Stimulated activated CD8-positive, alpha-beta memory T cell treated with anti-CD3 and anti-CD28 coated beads, Interleukin-15, amount 100 ng/mL, for 4 hours (primary cell): ENCODE measurements around the gene LIMA1.
"Not testable (repeated sequence)": the region's sequence is repeated elsewhere in the genome, so short reads cannot be mapped to it uniquely, and the experiment has no call there.

Experiments used
- DNase-seq, 2 donors: peaks; one replicate each; pipeline ENCODE4 v3.0.0-alpha.2; 2020; ENCODE audit warnings: low read depth in 2 of 2

LIMA1 gene

DNA sequence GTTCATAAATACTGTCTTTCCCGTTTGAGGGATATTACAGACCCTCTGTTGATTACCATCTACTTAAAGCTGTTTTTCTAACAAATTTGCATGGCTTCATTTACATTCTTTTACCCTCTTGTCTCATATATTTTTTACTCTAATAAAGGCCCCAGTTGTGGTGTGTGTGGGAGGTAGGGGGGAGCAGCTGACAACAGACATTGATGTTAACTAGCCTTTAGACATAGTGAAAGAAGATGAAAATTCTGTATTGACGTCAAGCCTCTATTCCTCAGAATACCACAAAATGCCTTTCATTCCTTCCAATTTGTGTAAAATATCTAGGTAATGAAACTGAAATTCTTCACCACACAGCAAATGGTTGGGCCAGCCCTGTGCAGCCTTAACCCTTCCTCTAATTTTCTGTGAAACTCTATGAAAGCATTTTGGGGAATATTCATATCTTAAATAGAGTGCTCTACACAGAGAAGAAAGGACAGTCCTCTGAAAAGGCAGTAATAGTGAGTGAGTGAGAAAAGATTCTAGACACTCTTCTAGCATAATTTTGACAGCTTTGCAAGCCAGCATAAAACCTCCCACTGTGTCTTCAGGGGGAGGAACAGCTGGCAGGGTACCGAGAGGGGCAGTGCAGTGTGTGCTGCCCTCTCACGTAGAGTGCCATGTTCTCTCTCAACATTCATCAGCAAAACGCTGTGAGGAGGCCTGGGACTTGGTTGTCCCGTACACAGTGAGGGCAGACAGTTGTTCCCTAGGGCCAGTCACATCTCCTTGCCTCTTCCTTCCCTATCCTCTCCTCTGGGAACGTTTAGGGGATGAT, 96.0 kb downstream of the LIMA1 start:
- DNase-seq: no peak

DNA sequence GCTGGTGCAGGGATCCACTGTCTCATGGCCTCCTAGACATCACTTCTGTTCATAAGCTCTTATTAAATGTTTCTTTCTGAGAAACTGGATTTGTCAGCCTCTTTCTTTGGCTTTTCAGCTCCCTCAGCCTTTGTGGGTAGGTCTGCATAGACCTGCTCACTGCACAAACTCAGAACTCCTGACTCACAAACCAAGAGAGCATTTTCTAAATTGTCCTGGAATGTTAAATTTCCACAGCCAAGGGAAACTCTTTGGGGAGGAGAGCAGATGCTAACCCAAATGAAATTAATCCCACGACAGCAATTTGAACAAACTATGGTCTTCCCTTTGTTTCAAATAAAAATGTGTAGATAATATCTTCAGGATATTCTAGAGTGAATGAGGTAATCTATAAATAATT, 96.6 kb downstream of the LIMA1 start:
- no peak for DNase-seq

DNA sequence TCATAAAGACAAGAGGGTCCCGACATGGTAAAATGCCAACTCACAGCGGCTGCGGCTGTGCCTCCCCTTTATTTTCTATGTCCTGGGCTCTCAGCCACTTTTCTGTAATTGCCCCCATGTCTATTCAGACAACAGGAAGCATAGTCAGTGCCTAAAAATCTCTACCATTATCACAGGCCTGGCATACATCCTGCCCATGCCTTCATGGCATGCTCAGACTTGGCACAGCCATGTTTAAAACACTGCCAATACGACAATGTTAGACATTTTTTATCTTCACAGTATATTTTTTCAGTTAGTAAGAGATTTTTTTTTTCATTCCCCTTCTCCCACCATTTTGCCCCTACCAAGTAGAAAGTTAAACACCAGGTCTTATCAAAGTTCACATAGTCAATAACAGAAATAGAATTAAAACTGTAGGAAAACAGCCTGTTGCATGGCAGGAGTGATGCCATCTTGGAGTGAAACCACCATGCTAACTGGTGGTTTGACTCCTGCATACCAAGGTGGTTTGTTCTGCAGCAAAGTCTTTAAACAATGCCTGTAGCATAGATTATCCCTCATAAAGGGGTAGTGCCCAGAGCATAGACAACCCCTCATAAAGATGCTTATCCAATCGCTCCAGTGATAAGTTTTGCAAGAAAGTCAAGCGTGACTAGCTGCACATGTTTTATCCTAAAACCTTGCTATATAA, 97.2 kb downstream of the LIMA1 start:
- no peak for DNase-seq

DNA sequence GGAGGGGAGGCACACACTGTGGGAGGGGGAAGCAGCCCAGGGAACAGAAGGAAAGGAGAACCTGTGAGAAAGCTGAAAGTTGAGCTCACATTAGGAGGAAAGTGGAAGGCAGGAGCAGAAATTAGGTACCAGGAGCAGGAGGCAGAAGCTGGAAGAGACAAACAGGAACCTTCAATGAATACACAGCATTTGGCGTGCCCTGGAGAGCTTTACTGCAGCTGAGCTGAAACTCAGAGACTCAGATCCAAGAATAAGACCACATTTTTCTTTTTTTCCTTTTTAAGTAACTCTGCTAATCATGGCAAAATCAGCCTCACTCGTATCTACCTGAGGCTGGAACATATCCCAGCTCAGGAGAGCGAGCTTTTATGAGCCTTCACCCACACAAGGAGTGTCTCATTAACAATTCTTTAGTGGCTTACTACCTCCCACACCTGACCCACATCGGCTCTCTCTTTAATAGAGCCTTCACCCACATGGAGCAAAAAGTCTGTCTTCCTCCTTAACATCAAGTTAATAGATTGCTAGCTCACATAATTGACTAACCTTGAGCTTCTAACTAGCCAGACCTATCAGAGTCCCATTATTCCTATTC, 97.9 kb downstream of the LIMA1 start:
- no peak for DNase-seq

DNA sequence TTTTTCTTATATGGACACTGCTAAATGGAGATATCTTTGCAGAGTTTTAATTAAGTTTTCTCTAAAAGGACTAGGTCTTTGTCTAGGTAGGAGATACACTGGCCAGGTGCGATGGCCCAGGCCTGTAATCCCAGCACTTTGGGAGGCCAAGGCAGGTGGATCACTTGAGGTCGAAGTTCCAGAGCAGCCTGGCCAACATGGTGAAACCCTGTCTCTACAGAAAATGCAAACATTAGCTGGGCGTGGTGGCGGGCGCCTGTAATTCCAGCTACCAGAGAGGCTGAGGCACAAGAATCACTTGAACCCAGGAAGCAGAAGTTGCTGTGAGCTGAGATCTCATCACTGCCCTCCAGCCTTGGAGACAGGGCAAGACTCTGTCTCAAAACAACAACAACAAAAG, 99.1 kb downstream of the LIMA1 start:
- no peak for DNase-seq

DNA sequence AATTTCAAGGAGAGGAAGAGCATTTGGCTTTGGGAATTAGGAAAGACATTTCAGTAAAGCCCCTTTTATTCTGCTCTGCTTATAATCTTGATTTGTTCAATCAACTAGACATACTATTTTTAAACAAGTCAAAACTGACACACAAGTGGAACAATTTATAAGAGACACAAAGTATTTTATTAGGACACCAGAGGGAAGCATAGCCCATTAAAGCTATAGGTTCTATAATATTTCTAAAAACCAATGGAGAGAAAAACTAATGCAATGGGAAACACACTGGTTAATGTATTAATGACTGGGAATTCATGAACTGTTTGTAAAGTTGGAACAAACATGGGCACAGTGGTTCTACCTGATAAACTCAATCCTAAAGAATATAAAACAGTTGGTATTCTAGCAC, 100.9 kb downstream of the LIMA1 start:
- DNase-seq: no peak

DNA sequence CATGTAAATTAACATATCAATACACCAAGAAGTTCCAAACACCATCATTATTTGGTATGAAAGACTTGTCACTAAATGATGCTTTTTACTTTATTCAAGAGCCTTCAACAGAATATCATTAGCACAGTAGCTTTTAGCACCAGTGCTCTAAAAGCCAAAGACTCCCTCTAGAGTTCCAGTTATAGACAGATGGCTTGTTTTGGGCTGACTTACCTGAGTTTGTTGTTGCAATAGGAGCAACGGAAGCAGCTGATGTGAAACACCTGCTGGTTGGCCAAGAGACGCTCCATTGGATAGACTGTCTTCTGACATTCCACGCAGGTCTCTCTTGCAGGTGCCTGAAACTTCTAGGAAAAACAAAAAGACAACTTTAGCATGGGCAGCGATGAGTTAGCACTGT, 101.6 kb downstream of the LIMA1 start:
- no peak for DNase-seq

DNA sequence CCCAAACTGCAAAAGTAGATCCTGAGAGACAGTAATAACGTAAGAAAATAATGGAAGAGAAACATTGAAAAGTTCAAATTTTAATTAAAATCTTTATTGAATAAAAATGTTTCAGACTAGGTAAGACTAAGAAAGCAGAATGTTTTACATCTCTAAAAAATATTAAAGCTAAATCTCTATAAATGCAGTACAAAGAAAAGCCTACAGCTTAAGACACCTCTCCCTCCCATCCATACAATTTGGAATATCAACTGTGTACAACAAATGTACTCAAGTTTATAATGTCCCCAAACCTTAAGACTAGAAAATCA, 107.6 kb downstream of the LIMA1 start:
- no peak for DNase-seq

DNA sequence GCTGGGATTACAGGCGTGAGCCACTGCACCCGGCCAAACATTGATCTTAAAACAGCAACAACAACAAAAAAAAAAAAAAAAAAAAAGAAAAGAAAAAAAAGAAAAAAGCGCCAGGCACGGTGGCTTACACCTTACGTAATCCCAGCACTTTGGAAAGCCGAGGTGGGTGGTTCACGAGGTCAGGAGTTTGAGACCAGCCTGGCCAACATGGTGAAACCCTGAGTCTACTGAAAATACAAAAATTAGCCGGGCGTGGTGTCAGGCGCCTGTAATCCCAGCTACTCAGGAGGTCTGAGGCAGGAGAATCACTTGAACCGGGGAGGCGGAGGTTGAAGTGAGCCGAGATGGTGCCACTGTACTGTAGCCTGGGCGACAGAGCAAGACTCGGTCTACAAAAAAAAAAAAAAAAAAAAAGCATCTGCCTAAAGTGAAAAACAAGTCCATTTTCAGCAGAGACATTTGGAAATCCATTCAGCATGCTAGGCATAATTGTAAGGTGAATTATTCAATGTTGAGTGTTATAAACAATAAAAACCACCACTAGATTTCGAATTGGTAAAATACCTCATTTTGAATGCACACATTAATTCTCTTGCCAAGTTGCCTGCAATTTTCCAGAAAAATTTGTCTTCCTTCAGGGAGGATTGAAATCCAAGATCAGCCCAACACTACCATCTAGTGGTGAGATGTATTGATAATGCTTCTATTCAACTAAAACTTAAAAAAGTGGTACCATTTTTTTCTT, 108.2 kb downstream of the LIMA1 start:
- DNase-seq: no peak

DNA sequence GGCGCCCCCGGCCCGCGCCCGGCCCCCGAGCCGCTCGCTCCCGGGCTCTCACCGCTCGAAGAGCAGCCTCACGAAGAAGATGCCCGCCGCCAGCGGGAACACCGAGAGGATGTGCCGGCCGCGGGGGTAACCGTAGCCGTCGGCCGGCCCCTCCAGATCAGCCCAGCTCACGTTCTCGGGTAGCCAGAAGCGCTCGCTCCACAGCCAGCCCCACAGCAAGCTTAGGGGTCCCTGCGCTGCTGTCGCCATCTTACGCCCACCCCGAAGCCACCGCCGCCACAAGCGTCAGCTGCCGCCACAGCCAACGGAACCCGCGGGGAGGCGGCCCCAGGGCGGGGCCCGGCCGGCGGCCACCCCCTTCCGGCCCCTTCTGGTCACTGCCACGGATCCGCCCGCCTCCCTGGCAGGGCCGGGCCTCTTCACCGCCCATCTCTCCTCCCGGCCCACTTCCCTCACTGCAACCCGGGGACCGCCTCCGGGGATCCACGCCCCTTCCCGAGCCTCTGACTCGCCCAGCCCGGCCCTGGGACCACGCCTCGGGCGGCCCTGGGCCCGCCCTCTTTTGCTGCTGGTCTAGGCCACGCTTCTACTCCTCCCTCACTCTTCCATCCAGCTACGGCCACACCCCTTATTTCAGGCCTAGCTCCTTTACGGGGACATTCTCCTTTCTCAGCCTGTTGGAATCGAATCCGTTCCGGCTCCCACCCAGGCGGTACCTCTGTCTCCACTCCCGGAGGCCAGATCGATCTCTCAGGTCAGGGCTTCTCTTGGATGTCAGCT, 116.1 kb downstream of the LIMA1 start, which contains the start of gene CERS5:
Gene CERS5 (minus strand): TSS at position 321 of the 780 bp plus-strand sequence. CDS start 72 bp downstream, at position 249.
- DNase-seq: peak; percentile 90 to 92

DNA sequence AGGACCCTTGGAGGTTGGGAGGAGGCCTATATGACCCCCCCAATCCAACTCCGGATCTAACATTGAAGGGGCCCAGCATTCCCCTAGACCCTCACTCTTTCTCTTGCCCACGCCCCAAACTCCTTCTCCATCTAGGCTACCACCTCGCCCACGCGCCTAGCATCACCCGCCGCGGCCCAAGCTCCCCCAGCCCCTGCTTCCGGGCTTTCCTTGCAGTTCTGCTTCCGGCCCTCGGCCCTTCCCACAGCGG, 116.6 kb downstream of the LIMA1 start:
- peak in 1 of 2 donors; percentile 21 for DNase-seq

DNA sequence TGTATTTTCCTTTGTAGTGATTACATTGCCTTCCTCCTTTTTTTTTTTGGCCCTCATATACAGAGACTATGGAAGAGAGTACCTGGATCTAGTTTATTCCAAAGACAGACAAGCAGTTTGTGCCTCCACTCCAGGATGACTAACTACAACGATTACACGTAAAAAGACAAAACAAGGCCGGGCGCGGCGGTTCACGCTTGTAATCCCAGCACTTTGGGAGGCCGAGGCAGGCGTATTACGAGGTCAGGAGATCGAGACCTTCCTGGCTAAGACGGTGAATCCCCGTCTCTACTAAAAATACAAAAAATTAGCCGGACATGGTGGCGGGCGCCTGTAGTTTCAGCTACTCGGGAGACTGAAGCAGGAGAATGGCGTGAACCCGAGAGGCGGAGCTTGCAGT, 118.4 kb downstream of the LIMA1 start:
- DNase-seq: no peak

DNA sequence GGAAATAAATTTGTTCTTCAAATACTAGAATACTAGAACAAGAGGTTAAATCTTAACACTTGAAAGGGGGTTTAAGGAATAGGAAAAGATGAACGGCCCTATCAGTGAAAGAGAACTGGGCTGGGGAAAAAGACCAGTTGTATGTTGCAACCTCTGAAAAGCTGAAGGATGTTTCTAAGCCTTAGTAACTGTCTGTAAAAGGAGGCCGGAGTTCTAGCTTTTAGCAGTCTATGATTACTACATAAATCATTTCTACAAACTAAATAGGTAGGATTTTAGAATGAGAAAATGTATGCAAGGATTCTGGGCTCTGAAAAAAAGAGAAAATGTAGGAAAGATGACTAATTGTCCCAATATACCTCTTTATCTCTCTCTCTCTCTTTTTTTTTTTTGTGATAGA, 121.1 kb downstream of the LIMA1 start:
- DNase-seq: no peak

DNA sequence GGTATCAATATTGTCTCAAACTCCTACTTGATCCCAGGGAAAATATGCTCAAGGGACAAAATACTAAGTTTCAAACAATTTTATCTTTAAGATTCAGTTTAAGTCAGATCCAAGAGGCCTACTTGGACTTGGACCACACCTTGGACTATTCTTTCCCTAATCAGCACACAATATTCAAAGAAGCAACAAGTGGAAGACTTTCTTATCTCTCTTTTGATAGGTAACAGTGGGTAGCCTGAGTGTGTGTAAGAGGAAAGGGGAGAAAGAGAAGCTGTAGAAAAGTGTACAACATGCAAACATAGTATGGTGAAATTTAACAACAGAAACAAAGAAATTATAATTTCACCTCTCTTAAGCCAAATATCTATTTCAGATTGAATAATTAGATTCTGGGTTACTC, 122.7 kb downstream of the LIMA1 start:
- DNase-seq: no peak

DNA sequence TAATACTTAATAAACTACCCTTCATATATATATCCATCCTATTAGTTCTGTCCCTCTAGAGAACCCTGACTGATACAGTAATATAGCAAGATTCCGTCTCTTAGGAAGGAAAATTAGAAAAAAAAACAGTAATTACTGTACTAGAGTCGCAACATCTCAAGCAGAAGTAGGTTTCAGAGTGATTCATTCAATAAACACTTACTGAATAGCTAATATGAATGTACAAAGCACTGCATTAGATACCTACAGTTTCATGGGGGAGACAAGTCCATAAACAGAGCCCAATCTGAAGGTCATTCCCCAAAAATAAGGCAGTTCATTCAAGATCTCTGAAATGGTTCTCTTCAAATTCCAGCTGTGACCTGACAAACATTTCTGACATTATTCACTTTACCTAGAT, 126.1 kb downstream of the LIMA1 start:
- no peak for DNase-seq

DNA sequence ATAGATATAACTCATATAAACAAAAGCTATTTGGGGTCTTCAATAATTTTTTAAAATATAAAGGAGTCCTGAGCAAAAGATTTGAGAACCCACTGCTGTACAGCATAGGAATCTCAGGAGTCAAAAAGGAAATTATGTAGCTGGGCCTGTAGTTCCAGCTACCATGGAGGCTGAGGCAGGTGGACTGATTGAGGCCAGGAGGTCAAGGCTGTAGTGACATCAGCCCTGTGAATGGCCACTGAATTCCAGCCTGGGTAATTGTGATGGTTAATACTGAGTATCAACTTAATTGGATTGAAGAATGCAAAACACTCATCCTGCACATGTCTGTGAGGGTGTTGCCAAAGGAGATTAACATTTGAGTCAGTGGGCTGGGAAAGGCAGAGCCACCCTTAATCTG, 126.7 kb downstream of the LIMA1 start:
- no peak for DNase-seq

DNA sequence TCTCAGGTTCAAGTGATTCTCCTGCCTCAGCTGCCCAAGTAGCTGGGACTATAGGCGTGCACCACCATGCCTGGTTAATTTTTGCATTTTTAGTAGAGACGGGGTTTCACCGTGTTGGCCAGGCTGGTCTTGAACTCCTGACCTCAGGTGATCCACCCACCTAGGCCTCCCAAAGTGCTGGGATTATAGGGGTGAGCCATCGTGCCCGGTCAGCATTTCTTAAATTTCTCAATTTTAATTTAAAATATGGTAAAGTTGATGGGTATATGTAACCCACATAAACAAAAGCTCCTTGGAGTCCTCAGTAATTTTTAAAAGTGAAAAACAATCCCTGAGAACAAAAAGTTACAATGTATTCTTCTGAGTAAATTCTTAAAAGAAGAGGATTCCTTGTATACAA, 128.4 kb downstream of the LIMA1 start:
- DNase-seq: not testable (repeated sequence)

DNA sequence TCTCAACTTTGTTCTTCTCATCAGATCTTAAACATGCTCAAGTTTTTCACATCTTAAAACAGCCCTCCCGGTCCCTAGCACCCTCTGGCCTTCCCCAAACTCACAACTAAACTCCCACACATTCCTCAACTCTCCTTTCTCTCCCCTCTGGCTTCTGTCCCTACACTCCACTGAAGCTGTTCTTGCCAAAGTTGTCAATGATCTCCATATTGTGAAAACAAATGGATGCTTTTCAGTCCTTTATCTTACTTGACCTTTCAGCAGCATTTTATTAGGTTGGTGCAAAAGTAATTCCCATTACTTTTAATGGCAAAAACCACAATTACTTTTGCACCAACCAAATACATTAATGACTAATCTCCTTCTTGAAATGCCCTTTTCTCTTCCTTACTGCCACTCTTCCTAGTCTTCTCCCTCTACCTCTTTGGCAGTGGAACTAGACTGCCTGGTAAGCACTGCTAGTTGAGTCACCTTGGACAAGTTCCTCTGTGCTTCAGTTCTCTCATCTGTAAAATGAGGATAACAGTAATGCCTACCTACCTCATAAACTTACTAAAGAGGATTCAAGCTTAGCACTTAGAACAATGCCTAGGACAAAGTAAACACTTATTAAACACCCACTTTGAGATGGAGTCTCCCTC, 132.2 kb downstream of the LIMA1 start:
- no peak for DNase-seq

DNA sequence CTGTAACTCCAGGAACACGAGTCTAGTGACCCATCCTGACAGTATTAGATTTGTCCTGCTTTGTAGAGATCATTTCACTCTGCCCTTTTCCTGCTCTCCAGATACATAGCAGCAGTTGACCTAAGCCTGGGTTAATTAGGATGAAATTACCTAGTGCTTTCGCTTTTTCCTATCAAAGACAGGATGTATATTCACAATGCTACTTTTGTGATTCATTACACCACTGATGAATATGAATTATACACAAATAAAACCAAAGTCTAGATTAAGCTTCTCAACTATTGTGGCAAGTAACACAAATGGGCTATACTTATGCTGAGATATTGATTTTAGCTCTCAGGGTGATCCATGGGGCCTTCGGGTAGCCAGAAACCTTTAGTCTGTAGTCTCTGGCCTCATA, 134.0 kb downstream of the LIMA1 start:
- no peak for DNase-seq

DNA sequence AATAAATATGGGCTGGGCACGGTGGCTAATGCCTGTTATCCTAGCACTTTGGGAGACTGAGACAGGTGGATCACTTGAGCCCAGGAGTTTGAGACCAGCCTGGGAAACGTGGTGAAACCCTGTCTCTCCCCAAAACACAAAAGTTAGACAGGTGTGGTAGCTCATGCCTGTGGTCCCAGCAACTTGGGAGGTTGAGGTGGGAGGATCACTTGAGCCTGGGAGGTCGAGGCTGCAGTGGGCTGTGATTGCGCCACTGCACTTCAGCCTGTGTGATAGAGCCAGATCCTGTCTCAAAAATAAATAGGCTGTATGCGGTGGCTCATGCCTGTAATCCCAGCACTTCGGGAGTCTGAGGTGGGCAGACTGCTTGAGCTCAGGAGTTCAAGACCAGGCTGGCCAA, 135.3 kb downstream of the LIMA1 start:
- DNase-seq: not testable (repeated sequence)

DNA sequence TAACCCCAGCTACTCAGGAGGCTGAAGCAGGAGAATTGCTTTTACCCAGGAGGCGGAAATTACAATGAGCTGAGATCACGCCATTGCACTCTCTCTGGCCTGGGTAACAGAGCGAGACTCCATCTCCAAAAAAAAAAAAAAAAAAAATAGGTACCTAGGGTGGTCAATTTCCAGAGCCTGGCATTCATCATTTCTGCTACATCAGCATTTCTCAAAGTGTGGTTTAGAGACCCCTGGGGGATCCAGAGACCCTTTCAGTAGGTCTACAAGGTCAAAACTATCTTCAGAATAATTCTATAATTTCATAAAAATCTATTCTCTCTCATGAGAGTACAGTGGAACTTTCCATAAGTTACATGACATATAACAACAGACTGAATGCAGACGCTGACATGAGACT, 136.0 kb downstream of the LIMA1 start:
- no peak for DNase-seq
